ENCODE results near the gene RGPD6.
"Not testable (repeated sequence)": the region's sequence is repeated elsewhere in the genome, so short reads cannot be mapped to it uniquely, and the experiment has no call there.

The RGPD6 gene

GRCh38 chr2:110576763-110577416 lies at the start of gene RGPD6:
Gene RGPD6, minus strand, starts transcription at chr2:110577222. Its CDS starts 198 bp downstream, at chr2:110577024.
- H3K4me2 ChIP-seq (ENCODE audit: low read length); H3K79me2 ChIP-seq (ENCODE audit: control insufficient read depth, low read length); H3K36me3 ChIP-seq (ENCODE audit: control insufficient read depth, low read length); H3K9me3 ChIP-seq (ENCODE audit: control insufficient read depth, insufficient read depth, low read length); H3K27ac ChIP-seq (ENCODE audit: low read depth, low read length); H3K4me1 ChIP-seq (ENCODE audit: control insufficient read depth, low read length); H3K4me3 ChIP-seq (ENCODE audit: low read length); H3F3A ChIP-seq (ENCODE audit: control insufficient read depth, insufficient read depth); H4K20me1 ChIP-seq (ENCODE audit: control insufficient read depth, insufficient read depth, low read depth, low read length); H3K9me2 ChIP-seq (replicated peaks; ENCODE audit: control insufficient read depth, low read length); H3K27me3 ChIP-seq (ENCODE audit: control insufficient read depth, low read length): not testable (repeated sequence)

GRCh38 chr2:110619326-110619939 lies 42.4 kb upstream of the RGPD6 start:
- not testable (repeated sequence) for H3K4me2 ChIP-seq (ENCODE audit: low read length); H3K36me3 ChIP-seq (ENCODE audit: control insufficient read depth, low read length); H3F3A ChIP-seq (ENCODE audit: control insufficient read depth, insufficient read depth); H3K27ac ChIP-seq (ENCODE audit: low read depth, low read length); H4K20me1 ChIP-seq (ENCODE audit: control insufficient read depth, insufficient read depth, low read depth, low read length); H3K4me3 ChIP-seq (ENCODE audit: low read length); H3K9me3 ChIP-seq (ENCODE audit: control insufficient read depth, insufficient read depth, low read length); H3K79me2 ChIP-seq (ENCODE audit: control insufficient read depth, low read length); H3K27me3 ChIP-seq (ENCODE audit: control insufficient read depth, low read length); H3K9me2 ChIP-seq (replicated peaks; ENCODE audit: control insufficient read depth, low read length); H3K4me1 ChIP-seq (ENCODE audit: control insufficient read depth, low read length)

GRCh38 chr2:110613927-110614326 lies 36.9 kb upstream of the RGPD6 start:
- H3K9me3 ChIP-seq (ENCODE audit: control insufficient read depth, insufficient read depth, low read length); H3K9me2 ChIP-seq (replicated peaks; ENCODE audit: control insufficient read depth, low read length); H3K36me3 ChIP-seq (ENCODE audit: control insufficient read depth, low read length); H3K4me3 ChIP-seq (ENCODE audit: low read length); H3K27ac ChIP-seq (ENCODE audit: low read depth, low read length); H3K4me2 ChIP-seq (ENCODE audit: low read length); H4K20me1 ChIP-seq (ENCODE audit: control insufficient read depth, insufficient read depth, low read depth, low read length); H3K27me3 ChIP-seq (ENCODE audit: control insufficient read depth, low read length); H3F3A ChIP-seq (ENCODE audit: control insufficient read depth, insufficient read depth); H3K4me1 ChIP-seq (ENCODE audit: control insufficient read depth, low read length); H3K79me2 ChIP-seq (ENCODE audit: control insufficient read depth, low read length): not testable (repeated sequence)

- H3K4me2 ChIP-seq (ENCODE audit: low read length); H3K27ac ChIP-seq (ENCODE audit: low read depth, low read length); H3K9me2 ChIP-seq (replicated peaks; ENCODE audit: control insufficient read depth, low read length); H3K79me2 ChIP-seq (ENCODE audit: control insufficient read depth, low read length); H3K27me3 ChIP-seq (ENCODE audit: control insufficient read depth, low read length); H4K20me1 ChIP-seq (ENCODE audit: control insufficient read depth, insufficient read depth, low read depth, low read length); H3K36me3 ChIP-seq (ENCODE audit: control insufficient read depth, low read length); H3K4me3 ChIP-seq (ENCODE audit: low read length); H3F3A ChIP-seq (ENCODE audit: control insufficient read depth, insufficient read depth); H3K9me3 ChIP-seq (ENCODE audit: control insufficient read depth, insufficient read depth, low read length); H3K4me1 ChIP-seq (ENCODE audit: control insufficient read depth, low read length): not testable (repeated sequence)
These were observed 33.7 kb upstream of the RGPD6 start for GRCh38 chr2:110610613-110611250.

GRCh38 chr2:110609843-110610612 lies 33.0 kb upstream of the RGPD6 start:
- not testable (repeated sequence) for H3K4me3 ChIP-seq (ENCODE audit: low read length); H3K79me2 ChIP-seq (ENCODE audit: control insufficient read depth, low read length); H3F3A ChIP-seq (ENCODE audit: control insufficient read depth, insufficient read depth); H3K4me2 ChIP-seq (ENCODE audit: low read length); H3K36me3 ChIP-seq (ENCODE audit: control insufficient read depth, low read length); H3K27me3 ChIP-seq (ENCODE audit: control insufficient read depth, low read length); H4K20me1 ChIP-seq (ENCODE audit: control insufficient read depth, insufficient read depth, low read depth, low read length); H3K27ac ChIP-seq (ENCODE audit: low read depth, low read length); H3K4me1 ChIP-seq (ENCODE audit: control insufficient read depth, low read length); H3K9me3 ChIP-seq (ENCODE audit: control insufficient read depth, insufficient read depth, low read length); H3K9me2 ChIP-seq (replicated peaks; ENCODE audit: control insufficient read depth, low read length)

GRCh38 chr2:110608788-110609502 lies 31.9 kb upstream of the RGPD6 start:
- H3K9me3 ChIP-seq (ENCODE audit: control insufficient read depth, insufficient read depth, low read length); H3K4me3 ChIP-seq (ENCODE audit: low read length); H3K4me1 ChIP-seq (ENCODE audit: control insufficient read depth, low read length); H3K79me2 ChIP-seq (ENCODE audit: control insufficient read depth, low read length); H3F3A ChIP-seq (ENCODE audit: control insufficient read depth, insufficient read depth); H3K27ac ChIP-seq (ENCODE audit: low read depth, low read length); H3K27me3 ChIP-seq (ENCODE audit: control insufficient read depth, low read length); H3K36me3 ChIP-seq (ENCODE audit: control insufficient read depth, low read length); H4K20me1 ChIP-seq (ENCODE audit: control insufficient read depth, insufficient read depth, low read depth, low read length); H3K4me2 ChIP-seq (ENCODE audit: low read length); H3K9me2 ChIP-seq (replicated peaks; ENCODE audit: control insufficient read depth, low read length): not testable (repeated sequence)

- not testable (repeated sequence) for H3K36me3 ChIP-seq (ENCODE audit: control insufficient read depth, low read length); H3K4me3 ChIP-seq (ENCODE audit: low read length); H4K20me1 ChIP-seq (ENCODE audit: control insufficient read depth, insufficient read depth, low read depth, low read length); H3K4me2 ChIP-seq (ENCODE audit: low read length); H3K79me2 ChIP-seq (ENCODE audit: control insufficient read depth, low read length); H3K27ac ChIP-seq (ENCODE audit: low read depth, low read length); H3F3A ChIP-seq (ENCODE audit: control insufficient read depth, insufficient read depth); H3K27me3 ChIP-seq (ENCODE audit: control insufficient read depth, low read length); H3K9me3 ChIP-seq (ENCODE audit: control insufficient read depth, insufficient read depth, low read length); H3K9me2 ChIP-seq (replicated peaks; ENCODE audit: control insufficient read depth, low read length); H3K4me1 ChIP-seq (ENCODE audit: control insufficient read depth, low read length)
These were observed 28.0 kb upstream of the RGPD6 start for GRCh38 chr2:110605057-110605456.

Data from DOHH2 (cell line).